Posterior vena cava (tissue), 2 donors: ENCODE results near the gene TM2D1. TPM values are rescaled to one million over a fixed set of nuclear protein-coding genes. Genes with fewer than 3 reads are reported as not detected.
A peak's percentile ranks its signal among the peaks of the same experiment; 100 is the strongest.

Experiments used
- DNase-seq: peaks from one replicate; pipeline ENCODE4 v3.0.0-alpha.2; 2020; ENCODE audit warnings: low spot score
- intact Hi-C, 2 donors: fragments of 100-400 bp; cut with DNase I; formaldehyde crosslinking; loops; one replicate each; pipeline versions ENCODE4 v1.14.1 to v1.14.2; 2022 to 2023
- total RNA-seq, 2 donors: library from RNA; stranded (reverse); fragmentation: NEBNext Ultra II Directional; extraction: Animal tissue kit (Norgen Biotek cat#: 25700); gene quantifications; one replicate each; pipeline ENCODE4 v1.2.1, GENCODE V29; 2021
- donor health status: DM: yes; HTN: yes; CAD: no.
- donor health status: DM: yes; HTN: yes; CAD: no.

The TM2D1 gene
- total RNA-seq, 2 donors from 2014 or later: 34.8 to 46.1 TPM

DNA sequence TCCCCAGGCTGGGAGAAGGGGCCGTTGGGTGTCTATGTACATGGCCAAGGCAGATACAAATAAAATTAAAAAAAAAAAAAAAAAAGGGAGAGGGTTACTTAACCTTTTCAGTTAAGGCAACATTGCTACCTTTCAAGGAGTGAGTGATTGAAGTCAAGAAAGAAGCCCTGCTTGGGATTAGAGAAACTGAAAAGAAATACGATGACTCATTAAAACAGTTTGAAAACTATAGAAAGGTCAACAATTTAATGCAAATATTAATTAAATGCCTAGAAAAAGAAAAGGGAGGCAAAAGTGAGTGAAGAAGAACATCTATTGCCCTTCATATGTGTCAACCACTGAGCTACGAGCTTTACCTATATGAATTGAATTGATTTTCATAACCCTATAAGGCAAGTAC is 69.5 kb downstream of the TM2D1 start:
- DNase-seq: no peak
- intact Hi-C loops: no loop called here

DNA sequence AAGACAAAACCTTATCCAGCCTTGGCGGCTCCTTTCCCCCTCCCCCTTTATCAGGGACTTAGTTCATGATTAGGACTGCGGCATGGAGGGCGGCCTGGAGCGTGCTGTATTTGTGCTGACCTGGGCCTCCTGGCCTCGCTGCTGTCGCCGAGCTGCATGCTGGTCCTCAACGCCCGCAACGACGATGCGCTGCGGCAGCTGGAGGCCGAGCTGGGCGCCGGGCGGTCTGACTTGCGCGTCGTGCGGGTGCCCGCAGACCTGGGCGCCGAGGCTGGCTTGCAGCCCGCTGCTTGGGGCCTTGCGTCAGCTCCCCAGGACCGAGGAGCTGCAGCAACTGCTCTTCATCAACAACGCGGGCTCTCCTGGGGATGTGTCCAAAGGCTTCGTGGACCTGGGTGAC is 70.9 kb downstream of the TM2D1 start:
- intact Hi-C loops: no loop called here
- peak; percentile 79 for DNase-seq

DNA sequence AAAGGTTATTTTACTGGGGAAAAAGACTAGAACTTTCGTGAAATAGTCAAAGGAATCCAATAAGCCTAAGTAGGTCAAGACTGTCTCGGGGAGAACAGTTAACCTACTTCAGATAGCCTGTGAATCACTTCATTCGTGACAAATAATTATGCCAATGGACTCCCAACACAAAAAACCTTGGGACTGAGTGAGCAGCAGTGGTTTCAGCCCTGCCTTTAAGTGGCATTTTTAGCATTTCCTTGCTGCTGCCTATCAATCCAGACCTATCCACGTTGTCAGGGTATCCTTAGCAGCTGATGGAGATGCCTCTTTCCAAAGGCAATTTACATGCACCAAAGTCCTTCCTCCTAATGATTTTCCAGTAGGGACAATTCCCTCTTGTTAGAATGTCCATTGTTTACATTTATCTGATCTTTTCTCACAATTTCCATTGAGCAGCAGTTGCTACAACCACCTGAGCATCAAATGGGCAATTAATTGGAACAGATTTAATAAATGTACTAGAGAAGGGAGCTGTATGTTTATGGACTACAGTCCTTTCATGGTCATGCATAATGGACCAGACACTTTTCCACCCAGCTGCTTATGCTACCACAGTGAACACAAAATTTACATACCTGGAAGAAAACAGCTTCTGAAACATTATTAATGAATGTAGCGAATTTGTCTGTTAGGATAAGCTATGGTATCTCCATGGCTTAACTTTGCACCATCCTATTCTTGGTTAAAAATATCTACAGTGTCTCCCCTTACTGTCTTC is 75.8 kb downstream of the TM2D1 start:
- intact Hi-C loops: loop anchor here in 1 of 2 donors (10.0 kb wide), 1 partner anchor 594 kb away; no protein-coding TSS in a partner anchor
- no peak for DNase-seq

DNA sequence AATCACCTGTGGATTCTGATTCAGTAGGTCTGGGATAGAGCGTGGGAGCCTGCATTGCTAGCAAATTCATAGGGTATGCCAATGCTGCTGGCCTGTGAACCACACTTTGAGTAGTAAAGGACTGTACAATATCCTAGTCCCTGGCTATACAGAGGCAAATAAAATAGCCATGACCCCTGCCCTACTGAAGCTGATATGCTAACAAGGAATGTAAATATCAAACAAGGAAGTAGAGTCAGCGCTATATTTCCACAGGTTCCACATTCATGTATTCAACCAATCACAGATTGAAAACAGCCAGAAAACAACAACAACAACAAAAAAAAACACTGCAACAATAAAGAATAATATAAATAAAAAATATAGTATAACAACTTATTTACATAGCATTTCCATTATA is 77.8 kb downstream of the TM2D1 start:
- DNase-seq: no peak
- intact Hi-C loops: loop anchor here in 1 of 2 donors (10.0 kb wide), 1 partner anchor 592 kb away; no protein-coding TSS in a partner anchor

DNA sequence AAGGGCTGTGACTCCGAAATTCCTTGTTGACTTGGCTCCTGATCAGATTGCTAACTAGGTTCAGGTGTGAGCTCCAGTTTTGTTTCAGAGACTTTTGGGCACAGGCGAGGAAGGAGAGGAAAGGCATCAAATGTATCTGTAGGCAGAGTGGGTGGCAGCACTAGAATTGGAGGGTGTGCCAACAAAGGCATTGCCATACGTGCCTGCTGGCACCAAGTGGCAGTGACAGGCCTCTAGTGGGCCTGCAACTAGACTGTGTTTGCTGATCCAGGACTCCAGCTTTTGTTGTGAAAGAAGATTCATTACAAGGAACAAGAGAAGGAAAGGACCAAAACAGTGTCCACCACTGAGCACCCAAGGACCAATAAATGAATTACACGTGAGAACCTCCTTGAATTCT is 79.5 kb downstream of the TM2D1 start:
- intact Hi-C loops: loop anchor here in 1 of 2 donors (10.0 kb wide), 1 partner anchor 591 kb away; no protein-coding TSS in a partner anchor
- DNase-seq: no peak

DNA sequence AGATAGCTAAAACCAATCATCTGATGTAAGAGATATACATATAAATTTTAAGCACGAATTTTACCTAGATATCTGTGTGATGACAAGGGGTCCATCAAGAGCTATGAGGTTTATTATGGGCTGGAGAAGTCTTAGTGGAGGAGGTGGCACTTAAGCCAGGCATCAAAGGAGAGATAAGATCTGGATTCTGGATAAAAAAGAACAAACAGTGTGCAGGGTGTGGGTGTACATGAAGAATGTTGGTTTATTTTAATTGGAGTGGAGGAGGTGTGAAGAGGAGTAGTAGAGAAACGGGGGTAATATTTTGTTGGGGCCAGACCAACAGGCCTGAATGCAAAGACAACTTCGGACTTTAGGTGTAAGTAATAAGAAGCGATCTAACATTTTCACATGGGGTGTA is 80.6 kb downstream of the TM2D1 start:
- no peak for DNase-seq
- intact Hi-C loops: loop anchor here in 1 of 2 donors (5.0 to 10.0 kb wide), 2 partner anchors 590 to 672 kb away; no protein-coding TSS in a partner anchor

DNA sequence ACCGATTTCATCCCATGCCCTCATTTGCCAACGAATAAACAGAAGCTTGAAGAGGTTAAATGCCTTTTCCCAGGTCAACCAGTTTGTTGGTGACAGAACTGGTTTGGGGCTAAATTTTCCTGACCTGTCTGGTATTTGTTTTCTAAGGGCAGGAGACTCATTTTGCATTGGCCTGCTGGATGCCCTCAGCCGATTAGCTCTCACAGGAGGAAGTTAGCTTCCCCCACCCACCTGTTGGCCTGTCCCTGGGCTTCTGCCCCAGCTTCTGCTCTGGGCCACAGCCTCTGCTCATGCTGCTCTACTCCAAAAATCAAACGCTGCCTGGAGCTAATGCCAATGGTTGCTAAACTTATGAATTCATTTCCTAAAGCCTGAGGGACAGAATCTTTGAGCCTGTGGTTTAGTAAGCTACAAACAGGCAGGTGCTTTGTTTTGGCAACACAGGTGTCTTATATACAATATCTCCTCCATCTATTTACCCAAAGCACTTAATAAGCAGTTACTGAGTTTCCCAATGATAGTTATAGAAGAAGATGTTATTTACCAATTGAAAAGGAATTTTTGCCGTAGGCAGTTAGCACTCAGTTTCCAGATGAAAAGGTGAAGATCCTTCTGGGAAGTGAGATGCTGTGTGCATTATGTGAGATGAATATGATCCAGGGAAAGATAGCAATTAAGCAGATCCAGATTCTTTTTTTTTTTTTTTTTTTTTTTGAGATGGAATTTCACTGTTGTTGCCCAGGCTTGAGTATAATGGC is 82.3 kb downstream of the TM2D1 start:
- no peak for DNase-seq
- intact Hi-C loops: loop anchor here in 1 of 2 donors (5.0 to 10.0 kb wide), 2 partner anchors 588 to 670 kb away; no protein-coding TSS in a partner anchor

DNA sequence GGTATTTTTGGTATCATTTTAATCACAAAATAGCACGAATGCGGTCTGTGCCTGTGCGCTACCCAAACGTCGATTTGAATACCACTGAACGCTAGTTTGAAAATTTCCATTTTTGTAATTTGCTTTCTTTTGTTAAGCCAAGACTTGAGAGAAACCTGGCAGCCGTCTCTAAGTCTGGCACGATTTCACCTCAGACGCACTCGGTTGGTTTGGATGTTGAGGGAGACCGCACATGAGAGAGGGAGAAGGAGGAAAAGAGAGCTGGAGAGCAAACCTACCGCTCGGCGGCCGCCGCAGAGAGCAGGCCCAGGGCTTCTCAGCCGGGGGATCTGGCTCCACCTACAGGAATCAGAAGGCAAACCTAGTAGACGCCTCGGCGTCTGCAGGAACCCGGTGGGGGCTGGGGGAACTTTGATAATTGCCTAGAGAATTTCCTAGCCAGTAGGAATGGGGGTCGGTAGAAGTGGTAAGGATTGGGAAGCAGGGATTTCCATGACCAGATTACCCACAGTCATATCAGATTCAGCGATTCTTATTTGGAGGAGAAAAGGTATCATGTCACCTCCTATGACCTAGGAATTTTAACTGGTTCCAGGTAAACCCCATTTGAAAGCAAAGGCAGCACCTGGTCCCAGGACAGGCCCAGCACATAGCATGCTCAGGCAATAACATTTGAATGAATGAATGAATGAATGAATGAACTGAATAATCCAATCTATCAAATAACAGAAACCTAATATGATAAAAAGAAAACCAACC is 83.2 kb downstream of the TM2D1 start:
- intact Hi-C loops: loop anchor here in 1 of 2 donors (5.0 to 10.0 kb wide), 2 partner anchors 587 to 669 kb away; no protein-coding TSS in a partner anchor
- peak; percentile 94 for DNase-seq

DNA sequence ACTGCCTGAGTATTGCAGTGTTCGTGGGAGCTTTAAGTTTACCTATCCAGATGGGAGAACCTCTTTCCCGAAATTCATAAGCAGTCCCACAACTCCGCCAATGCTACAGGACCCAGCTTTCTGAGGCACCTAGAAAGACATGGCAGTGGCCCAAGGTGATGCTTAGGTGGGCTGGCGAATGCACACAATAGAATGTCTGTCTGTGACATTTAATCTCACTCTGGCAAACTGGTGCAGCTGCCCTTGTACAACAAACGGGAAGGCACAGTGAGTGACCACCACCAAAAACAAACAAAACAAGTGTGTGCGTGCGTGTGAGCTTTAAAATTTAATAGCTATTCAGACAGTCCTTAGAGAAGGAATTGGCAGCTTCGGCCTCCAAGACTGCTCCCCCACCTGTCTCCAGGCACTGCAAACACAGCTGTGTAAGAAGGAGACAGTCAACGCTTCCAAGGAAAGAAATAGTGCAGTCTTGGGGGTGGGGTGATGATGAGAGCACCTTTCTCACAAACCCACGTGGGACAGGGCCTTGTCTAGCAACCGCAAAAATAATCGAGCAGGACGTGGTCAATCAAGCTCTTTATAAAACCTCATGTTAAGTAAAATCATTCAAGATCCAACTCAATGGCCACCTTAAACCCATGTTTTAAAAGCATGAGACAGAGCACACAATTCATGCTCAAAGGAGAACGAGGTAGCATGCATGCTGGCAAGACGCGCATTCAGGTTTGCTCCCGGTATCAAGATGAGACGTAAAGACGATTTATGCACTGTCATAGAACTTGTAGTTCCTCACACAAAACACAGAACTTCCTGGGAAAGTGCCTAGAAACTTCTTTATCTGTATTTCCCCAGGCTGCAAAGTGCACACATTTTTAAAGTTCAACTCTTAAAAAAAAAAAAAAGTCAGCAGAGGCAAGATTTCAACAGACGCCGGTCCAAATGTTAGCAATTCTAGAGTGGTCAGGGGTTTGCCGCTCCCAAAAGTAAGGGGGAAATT is 84.1 kb downstream of the TM2D1 start:
- no peak for DNase-seq

DNA sequence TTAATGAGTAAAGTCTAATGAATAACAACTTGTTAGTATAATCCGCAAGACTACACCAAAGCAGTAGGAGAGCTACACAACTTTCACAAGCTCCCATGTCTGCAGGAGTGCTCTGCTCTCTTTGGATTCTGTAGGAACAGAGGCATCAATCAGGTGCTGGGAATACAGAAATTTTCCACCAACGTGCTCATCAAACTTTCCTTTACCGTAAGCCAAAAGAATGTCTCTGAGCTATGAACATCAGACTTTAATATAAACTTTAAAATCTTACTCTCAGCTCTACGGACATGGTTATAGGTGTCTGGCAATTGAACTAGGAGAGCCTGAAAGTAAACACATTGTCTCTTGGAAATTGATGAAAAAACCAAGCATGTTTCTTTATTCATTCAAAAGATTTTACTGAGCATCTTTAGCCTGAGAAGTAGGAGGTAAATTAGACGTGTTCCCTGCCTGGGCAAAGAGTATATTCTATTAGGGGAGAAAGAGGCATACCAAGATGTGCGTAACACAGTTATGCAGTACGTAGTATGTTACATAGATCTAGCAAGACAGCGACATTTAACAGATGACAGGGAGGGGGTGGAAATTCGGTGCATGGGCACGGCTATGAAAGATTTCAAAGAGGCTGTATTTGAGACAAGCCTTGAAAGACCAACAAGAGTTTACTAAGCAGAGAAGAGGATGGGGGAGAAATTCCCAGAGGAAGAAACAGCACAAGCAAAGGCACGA is 85.2 kb downstream of the TM2D1 start:
- intact Hi-C loops: loop anchor here in 1 of 2 donors (5.0 to 10.0 kb wide), 2 partner anchors 585 to 667 kb away; no protein-coding TSS in a partner anchor

More for the DNA sequence above, 84.1 kb downstream of the TM2D1 start:
- intact Hi-C loops: loop anchor here in 1 of 2 donors (5.0 to 10.0 kb wide), 2 partner anchors 586 to 669 kb away; no protein-coding TSS in a partner anchor

DNA sequence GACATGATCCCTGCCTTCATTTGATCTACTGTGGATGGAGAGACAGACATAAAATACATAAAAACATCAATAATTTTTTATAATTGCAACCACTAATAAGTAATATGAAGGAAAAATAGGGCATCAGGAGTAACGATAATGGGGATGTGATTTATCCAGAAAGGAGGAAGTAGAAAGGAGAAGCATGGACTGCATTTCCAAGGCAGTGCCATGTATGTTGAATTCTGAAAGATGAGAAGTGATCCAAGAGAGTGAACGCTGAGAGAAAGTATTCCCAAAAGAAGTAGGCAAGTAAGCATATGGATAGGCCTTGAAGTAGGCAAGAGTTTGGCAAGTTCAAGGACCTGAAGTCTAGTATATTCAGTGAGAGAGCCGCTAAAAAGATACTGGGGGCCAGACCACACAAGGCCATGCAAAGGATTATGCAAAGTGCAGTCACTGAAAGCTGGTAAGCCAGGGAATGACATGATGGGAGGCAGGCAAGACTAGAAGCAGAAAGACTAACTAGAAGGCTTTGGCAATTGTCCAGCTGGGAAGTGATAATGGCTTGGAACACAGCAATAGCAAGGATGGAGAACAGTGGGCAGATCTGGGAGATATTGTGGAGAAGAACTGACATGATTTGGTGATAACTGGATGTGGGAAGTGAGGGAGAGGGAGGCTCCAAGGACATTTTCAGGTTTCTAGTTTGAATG is 85.9 kb downstream of the TM2D1 start:
- DNase-seq: no peak
- intact Hi-C loops: no loop called here

More for the DNA sequence above, 85.2 kb downstream of the TM2D1 start:
- no peak for DNase-seq

DNA sequence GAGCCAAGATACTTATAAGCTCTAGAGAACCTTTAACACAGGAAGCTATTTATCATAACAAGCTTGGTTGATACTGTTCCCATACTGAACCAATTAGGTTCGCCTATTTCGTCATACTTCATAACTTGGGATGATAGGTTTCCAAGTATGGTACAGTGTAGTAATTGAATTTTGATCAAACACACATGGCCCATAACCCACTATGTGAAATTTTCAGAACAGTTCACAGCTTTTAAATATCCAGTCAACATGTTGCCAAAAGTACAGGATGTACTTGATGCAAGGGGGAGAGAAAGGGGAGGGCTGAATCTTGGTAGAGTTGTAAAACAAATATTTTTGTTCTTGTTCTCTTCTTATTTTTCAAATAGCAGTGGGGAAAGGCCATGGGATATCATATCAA is 86.6 kb downstream of the TM2D1 start:
- no peak for DNase-seq
- intact Hi-C loops: no loop called here

DNA sequence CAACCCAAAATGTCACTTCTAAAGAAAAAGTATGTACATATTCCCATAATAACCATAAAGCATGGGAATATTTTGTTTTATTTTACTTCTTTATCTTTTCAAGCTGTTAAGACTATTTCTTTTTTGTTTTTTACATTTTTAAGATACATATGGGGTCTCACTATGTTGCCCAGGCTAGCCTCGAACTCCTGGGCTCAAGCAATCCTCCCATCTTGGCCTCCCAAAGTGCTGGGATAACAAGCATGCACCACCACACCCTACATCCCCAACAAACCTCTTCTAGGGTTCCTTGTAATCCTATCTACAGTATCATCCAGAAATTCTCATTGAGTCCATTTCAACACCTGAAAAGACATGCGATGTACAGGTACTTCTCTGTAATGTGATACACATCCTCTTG is 87.5 kb downstream of the TM2D1 start:
- intact Hi-C loops: no loop called here
- DNase-seq: no peak

DNA sequence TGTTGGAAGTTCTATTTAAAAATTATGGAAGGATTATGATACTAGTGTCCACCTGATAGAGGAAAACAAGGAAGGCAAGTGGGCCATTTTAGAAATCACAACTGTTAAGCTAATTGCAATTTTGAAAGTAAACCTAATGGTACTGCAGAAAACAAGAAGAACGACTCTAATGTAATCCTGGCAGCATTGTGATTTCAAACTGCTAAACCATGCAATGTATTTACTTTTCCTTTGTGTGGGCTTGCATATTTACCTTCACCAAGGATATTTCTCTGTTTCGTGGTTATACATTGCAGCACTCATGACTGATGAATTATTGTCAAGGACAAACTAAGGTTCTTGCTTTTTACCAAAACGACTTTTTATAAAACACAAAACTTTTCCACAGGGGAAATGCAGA is 88.1 kb downstream of the TM2D1 start:
- intact Hi-C loops: no loop called here
- DNase-seq: no peak

DNA sequence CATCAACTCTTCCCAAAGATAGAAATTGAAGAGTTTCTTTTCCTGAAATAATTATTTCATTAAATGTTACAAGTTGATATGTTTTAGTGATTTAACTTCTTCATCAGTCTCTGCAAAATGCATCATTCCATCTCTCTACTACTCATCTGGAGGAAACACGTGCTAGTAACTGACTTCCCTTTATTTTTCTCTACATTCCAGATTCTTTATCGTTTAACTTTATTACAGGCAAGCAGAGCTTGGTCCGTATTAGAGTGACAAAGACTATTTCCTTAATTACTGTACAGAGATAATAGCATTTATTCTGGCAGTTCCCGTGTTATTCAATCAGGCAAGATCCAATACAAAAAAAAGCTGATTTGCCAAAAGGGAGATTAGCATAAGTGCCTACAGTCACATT is 88.6 kb downstream of the TM2D1 start:
- DNase-seq: no peak
- intact Hi-C loops: no loop called here

DNA sequence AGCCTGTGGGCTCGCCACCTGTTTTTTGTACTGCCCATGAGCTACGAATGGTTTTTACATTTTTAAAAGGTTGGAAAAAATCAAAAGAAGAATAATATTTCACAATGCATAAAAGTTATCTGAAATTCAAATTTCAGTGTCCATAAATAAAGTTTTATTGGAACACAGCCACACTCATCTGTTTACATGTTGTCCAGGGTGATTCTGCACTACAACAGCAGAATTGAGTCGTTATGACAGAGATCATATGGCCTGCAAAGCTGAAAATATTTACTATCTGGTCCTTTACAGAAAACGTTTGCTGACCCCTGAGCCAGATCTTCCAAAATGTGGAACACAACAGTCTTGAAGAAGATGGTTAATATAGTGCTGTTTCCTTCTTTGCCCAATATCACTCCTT is 89.4 kb downstream of the TM2D1 start:
- intact Hi-C loops: no loop called here
- no peak for DNase-seq

DNA sequence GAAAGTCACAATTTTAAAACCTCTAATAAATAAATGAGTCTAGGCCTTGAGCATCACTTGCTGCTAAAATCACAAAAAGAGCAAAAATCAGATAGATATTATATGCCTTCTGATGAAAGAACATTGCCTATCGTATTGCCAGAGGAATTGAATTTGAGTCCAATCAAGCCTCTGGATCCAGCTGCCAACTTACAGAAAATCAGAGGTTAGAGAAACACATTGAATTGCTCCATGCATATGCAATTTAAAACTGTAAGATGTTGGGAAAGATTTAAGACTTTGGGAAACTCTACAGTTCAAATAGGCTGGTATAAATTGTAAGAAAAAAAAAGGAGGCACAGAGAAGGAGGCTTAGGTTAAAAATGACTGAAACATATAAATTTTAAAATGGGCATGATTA is 93.5 kb downstream of the TM2D1 start:
- intact Hi-C loops: no loop called here
- no peak for DNase-seq
